Measurements from ENCODE around the gene SNRPA1. TPM values are rescaled to one million over a fixed set of nuclear protein-coding genes. Genes with fewer than 3 reads are reported as not detected.

SNRPA1 gene
- total RNA-seq, 1 donor from 2014 or later = 98.0 TPM

DNA sequence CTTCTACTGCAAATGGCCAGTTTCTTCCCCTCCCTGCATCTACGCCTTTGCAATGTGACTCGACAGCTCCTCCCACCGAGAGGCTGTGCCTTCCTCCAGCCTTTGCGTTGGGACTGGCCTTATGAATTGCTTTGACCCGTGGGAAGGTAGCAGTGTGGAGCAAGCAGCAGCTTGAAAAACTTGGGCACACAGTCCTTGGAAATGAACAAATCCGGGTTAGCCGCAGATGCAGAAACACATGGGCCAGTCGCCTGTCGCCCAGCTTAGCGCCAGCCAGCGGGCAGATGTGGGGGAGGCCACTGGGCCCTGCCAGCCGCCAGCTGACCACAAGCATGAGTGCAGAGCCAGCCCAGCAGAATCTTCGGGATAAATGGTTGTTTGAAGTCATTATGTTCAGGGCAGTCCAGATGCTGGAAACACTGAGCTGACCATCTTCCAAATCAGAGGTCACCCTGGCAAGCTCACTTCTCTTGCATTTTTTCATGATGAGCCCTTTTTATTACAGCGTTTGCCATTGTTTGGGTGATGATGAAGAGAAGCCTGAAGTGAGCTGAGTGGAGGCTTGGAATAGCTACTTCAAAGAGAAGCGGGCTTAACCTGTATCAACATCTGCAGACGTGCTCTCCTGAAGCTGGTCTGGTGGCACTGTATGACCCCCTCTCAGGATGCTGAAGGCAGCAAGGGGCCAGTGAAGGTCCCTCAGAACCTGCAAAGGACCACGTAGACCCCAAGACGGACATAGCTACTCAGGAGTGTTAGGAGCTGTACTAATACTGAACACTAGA, 27.5 kb downstream of the SNRPA1 start:
- peaks cover 22% of the 10 kb centered on the region for H3K36me3 Mint-ChIP-seq
- Histone ChIP-seq H3K4me2 (no peak overlapping the region), H3K27ac (no peak overlapping the region), H3K27me3 (no peaks in the 10 kb centered on the region), H3K9me3 (ENCODE audit: low read depth) (no peaks in the 10 kb centered on the region), H3K4me3 (no peak overlapping the region), H3K9ac (no peak overlapping the region), H3K4me1 (no peaks in the 10 kb centered on the region), H4K20me1 (ENCODE audit: low read depth) (no peaks in the 10 kb centered on the region), H3K36me3 (no peaks in the 10 kb centered on the region), H2AFZ (replicated peaks) (no peak overlapping the region), H3F3A (ENCODE audit: low read depth) (no peaks in the 10 kb centered on the region), H3K79me2 (ENCODE audit: low read depth) (no peaks in the 10 kb centered on the region)
- H3K27me3 Mint-ChIP-seq (ENCODE audit: insufficient read depth, low read depth) = peaks cover 3% of the 10 kb centered on the region
- H3K9me3 Mint-ChIP-seq = no peaks in the 10 kb centered on the region
- TF ChIP-seq, protein P1, sequence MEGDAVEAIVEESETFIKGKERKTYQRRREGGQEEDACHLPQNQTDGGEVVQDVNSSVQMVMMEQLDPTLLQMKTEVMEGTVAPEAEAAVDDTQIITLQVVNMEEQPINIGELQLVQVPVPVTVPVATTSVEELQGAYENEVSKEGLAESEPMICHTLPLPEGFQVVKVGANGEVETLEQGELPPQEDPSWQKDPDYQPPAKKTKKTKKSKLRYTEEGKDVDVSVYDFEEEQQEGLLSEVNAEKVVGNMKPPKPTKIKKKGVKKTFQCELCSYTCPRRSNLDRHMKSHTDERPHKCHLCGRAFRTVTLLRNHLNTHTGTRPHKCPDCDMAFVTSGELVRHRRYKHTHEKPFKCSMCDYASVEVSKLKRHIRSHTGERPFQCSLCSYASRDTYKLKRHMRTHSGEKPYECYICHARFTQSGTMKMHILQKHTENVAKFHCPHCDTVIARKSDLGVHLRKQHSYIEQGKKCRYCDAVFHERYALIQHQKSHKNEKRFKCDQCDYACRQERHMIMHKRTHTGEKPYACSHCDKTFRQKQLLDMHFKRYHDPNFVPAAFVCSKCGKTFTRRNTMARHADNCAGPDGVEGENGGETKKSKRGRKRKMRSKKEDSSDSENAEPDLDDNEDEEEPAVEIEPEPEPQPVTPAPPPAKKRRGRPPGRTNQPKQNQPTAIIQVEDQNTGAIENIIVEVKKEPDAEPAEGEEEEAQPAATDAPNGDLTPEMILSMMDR (IDR thresholded peaks at IDR 0.05) = no peak
- TF ChIP-seq EZH2 (IDR thresholded peaks at IDR 0.05) (no peak), EZH2phosphoT487 (IDR thresholded peaks at IDR 0.05) (no peak)
- DNase-seq (ENCODE audit: low spot score) = no peak
- H3K27ac Mint-ChIP-seq = no peak overlapping the region
- peaks cover 3% of the 10 kb centered on the region for H3K4me1 Mint-ChIP-seq
- no peak overlapping the region for H3K4me3 Mint-ChIP-seq

DNA sequence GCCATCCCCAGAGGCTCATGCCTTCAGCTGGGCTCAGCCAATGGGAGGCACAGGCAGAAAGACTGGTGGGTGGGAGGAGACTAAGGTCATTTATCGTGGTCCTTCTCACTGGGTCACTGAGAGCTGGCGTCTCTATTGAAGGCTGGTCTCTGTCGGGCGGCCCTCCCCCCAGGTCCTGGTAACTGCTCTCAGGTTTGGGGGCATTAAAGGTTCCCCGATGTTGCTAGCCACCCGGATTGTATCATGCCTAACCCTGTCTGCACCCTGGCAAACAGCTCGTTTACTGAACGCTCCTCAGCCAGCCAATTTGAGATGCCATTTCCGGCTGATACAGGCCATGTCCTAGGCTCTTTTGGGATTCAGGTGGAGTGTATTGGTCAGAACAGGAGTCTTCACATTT, 28.3 kb downstream of the SNRPA1 start:
- H3K4me2 ChIP-seq = no peak overlapping the region
- DNase-seq (ENCODE audit: low spot score) = no peak
- H3K4me3 ChIP-seq = no peak overlapping the region
- H3K27ac ChIP-seq = no peak overlapping the region
- H3K27ac Mint-ChIP-seq = no peak overlapping the region
- no peak overlapping the region for H2AFZ ChIP-seq (replicated peaks)
- no peaks in the 10 kb centered on the region for H3K9me3 Mint-ChIP-seq
- TF ChIP-seq, protein P1 (IDR thresholded peaks at IDR 0.05) = no peak
- no peak for TF ChIP-seq EZH2phosphoT487 (IDR thresholded peaks at IDR 0.05)
- TF ChIP-seq EZH2 (IDR thresholded peaks at IDR 0.05) = no peak
- H3K9me3 ChIP-seq (ENCODE audit: low read depth) = no peaks in the 10 kb centered on the region
- no peak overlapping the region for H3K4me3 Mint-ChIP-seq
- H3K36me3 ChIP-seq = no peaks in the 10 kb centered on the region
- H3K79me2 ChIP-seq (ENCODE audit: low read depth) = no peaks in the 10 kb centered on the region
- H3K27me3 Mint-ChIP-seq (ENCODE audit: insufficient read depth, low read depth) = peaks cover 2% of the 10 kb centered on the region
- H4K20me1 ChIP-seq (ENCODE audit: low read depth) = no peaks in the 10 kb centered on the region
- no peaks in the 10 kb centered on the region for H3K27me3 ChIP-seq
- no peaks in the 10 kb centered on the region for H3K4me1 ChIP-seq
- peaks cover 17% of the 10 kb centered on the region for H3K36me3 Mint-ChIP-seq
- no peak overlapping the region for H3K9ac ChIP-seq
- peaks cover 3% of the 10 kb centered on the region for H3K4me1 Mint-ChIP-seq
- H3F3A ChIP-seq (ENCODE audit: low read depth) = no peaks in the 10 kb centered on the region

- TF ChIP-seq EZH2phosphoT487 (IDR thresholded peaks at IDR 0.05) (no peak), EZH2 (IDR thresholded peaks at IDR 0.05) (no peak)
- TF ChIP-seq, protein P1 (IDR thresholded peaks at IDR 0.05) = no peak
- Mint-ChIP-seq H3K27me3 (ENCODE audit: insufficient read depth, low read depth) (peaks cover 2% of the 10 kb centered on the region), H3K4me3 (no peak overlapping the region)
Observed at GRCh38 chr15:101266034-101266433, 29.0 kb downstream of the SNRPA1 start.

More at GRCh38 chr15:101266034-101266433, 29.0 kb downstream of the SNRPA1 start:
- Histone ChIP-seq H3F3A (ENCODE audit: low read depth) (no peaks in the 10 kb centered on the region), H3K4me1 (no peaks in the 10 kb centered on the region), H3K9ac (no peak overlapping the region), H3K79me2 (ENCODE audit: low read depth) (no peaks in the 10 kb centered on the region), H3K4me3 (no peak overlapping the region), H3K27me3 (no peaks in the 10 kb centered on the region), H4K20me1 (ENCODE audit: low read depth) (no peaks in the 10 kb centered on the region), H3K9me3 (ENCODE audit: low read depth) (no peaks in the 10 kb centered on the region), H3K36me3 (no peaks in the 10 kb centered on the region), H3K4me2 (no peak overlapping the region), H2AFZ (replicated peaks) (no peak overlapping the region), H3K27ac (no peak overlapping the region)
- Mint-ChIP-seq H3K4me1 (peaks cover 3% of the 10 kb centered on the region), H3K9me3 (no peaks in the 10 kb centered on the region), H3K27ac (peak overlapping the region; percentile 38), H3K36me3 (peaks cover 10% of the 10 kb centered on the region)
- no peak for DNase-seq (ENCODE audit: low spot score)
